Left lobe of liver (tissue), 2 donors: ENCODE data around the gene RAB23. TPM values are rescaled to one million over a fixed set of nuclear protein-coding genes. Genes with fewer than 3 reads are reported as not detected.

Source experiments
- ATAC-seq: fragments of 200-7000 bp; cut with Tn5 transposase; one replicate; pipeline ENCODE4 v1.9.1; 2020; ENCODE audit warnings: mild to moderate bottlenecking, moderate library complexity
- DNase-seq: peaks from one replicate; pipeline ENCODE4 v3.0.0-alpha.2; 2020; ENCODE audit warnings: low spot score
- total RNA-seq: library from RNA; stranded (reverse); gene quantifications from one replicate; pipeline ENCODE4 v1.2.1, GENCODE V29; 2021
- donor health status: DM: no; HTN: no; CAD: no; lungs with moderate emphysema.
- donor health status: DM: no; HTN: yes; CAD: no.

Gene RAB23
- total RNA-seq, 1 donor from 2014 or later: 2.5 TPM

DNA sequence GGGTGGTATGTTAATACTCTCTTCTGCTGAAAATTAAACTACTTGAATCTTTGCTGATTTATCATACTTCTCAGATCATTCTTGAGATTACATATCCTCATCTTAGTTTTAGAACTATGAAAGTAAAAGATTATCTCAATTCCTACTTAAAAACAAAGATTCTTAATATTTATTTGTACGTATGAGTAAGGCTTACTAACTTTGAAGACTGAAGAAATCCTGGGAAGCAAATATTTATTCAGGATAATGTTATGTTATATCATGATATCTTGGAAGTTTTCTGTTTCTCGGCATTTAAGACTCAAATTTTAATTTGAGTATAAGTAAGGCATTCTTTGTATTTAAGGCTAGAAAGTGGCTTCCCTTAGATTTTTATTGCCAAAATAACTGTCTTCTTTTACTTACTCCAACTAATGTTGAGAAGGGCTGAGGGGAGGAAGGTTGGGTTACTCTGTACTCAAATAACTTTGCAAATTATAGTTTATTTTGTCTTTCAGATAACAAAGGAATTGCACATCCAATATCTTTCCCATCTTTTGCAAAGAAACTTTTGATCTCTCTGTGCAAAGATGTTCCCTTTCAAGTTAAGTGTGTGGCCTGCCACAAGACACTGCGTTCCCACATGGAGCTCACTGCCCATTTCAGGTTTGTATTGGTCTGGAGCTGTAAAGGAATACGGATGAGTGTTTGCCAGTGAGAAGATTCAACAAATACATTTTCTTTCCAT is 80.5 kb downstream of the RAB23 start:
- ATAC-seq (no peak), DNase-seq (no peak)

DNA sequence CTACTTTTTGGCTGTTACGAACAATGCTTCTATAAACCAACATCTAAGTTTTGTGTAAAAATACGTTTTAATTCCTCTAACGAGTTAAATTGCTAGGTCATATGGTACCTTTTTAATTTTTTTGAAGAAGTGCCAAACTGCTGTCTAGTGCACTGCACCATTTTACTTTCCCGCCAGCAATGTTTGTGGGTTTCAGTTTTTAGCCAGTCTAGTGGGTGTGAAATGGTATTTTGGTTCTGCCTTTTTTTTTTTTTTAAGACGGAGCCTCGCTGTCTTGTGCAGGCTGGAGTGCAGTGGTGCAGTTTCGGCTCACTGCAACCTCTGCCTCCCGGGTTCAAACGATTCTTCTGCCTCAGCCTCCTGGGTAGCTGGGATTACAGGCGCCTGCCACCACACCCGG is 84.1 kb downstream of the RAB23 start:
- ATAC-seq (no peak), DNase-seq (no peak)

DNA sequence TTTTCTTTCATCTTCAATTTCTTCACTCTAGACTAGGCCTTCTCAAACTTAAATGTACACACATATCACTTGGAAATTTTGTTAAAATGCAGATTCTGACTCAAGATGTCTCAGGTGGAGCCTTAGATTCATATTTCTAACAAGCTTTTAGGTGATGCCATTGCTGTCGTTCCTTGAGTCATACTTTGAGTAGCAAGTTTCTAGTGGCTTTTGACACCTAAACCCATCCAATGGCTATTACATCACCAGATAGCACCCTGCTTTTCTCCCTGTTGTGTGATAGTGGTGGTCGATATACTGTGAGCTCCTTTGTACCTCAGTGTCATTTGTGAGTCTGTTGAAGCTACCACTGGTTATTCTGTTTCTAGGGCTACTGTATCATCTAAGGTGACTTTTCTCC is 84.8 kb downstream of the RAB23 start:
- DNase-seq: no peak

More for the DNA sequence above, 84.8 kb downstream of the RAB23 start:
- ATAC-seq: no peak

Other genes starting within 250 kb of the RAB23 start
- 4.9 TPM for gene KIAA1586, start 175.6 kb downstream of the RAB23 start, total RNA-seq
- gene ZNF451, start 132.1 kb downstream of the RAB23 start, total RNA-seq: 19.3 TPM
- 2.5 TPM for gene BAG2, start 50.0 kb downstream of the RAB23 start, total RNA-seq
- gene PRIM2, start 95.3 kb upstream of the RAB23 start, total RNA-seq: 4.3 TPM